ENCODE measurements around the gene LRRN1.

GRCh38 chr3:3772338-3772737 is 26.9 kb upstream of the LRRN1 start:
- no peak for TF ChIP-seq REST (IDR thresholded peaks at IDR 0.05; ENCODE audit: borderline replicate concordance)
- TF ChIP-seq EZH2 (IDR thresholded peaks at IDR 0.05; ENCODE audit: borderline replicate concordance, insufficient read depth, low read length, poor library complexity, severe bottlenecking): no peak
- no peak for TF ChIP-seq CTCF (IDR thresholded peaks at IDR 0.05; ENCODE audit: poor library complexity, severe bottlenecking)

Measured in neural cell (in vitro differentiated cells).